ENCODE data around the gene TEX11. TPM values are rescaled to one million over a fixed set of nuclear protein-coding genes. Genes with fewer than 3 reads are reported as not detected.

The TEX11 gene
- total and polyA plus RNA-seq, 11 donors = not detected

DNA sequence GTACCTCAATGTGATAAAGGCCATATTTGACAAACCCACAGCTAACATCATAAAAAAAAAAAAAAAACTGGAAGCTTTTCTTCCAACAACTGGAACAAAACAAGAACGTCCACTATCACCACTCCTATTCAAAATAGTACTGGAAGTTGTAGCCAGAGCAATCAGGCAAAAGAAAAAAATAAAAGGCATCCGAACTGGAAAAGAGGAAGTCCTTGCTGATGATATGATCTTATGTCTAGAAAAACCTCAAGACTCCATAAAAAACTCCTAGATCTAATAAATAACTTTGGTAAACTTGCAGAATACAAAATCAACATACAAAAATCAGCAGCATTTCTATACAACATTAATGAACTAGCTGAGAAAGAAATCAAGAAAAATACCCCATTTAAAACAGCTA is 134.3 kb downstream of the TEX11 start:
- Histone ChIP-seq H3K27ac (no peak overlapping the region), H3K4me1 (no peaks in the 10 kb centered on the region), H3K36me3 (no peaks in the 10 kb centered on the region), H3K27me3 (peaks cover 0 to 30% (median 0%) of the 10 kb centered on the region in 9 donors), H3K9me3 (peaks cover 0 to 9% (median 0%) of the 10 kb centered on the region in 12 donors), H3K4me3 (no peak overlapping the region)
- TF ChIP-seq, protein P1, sequence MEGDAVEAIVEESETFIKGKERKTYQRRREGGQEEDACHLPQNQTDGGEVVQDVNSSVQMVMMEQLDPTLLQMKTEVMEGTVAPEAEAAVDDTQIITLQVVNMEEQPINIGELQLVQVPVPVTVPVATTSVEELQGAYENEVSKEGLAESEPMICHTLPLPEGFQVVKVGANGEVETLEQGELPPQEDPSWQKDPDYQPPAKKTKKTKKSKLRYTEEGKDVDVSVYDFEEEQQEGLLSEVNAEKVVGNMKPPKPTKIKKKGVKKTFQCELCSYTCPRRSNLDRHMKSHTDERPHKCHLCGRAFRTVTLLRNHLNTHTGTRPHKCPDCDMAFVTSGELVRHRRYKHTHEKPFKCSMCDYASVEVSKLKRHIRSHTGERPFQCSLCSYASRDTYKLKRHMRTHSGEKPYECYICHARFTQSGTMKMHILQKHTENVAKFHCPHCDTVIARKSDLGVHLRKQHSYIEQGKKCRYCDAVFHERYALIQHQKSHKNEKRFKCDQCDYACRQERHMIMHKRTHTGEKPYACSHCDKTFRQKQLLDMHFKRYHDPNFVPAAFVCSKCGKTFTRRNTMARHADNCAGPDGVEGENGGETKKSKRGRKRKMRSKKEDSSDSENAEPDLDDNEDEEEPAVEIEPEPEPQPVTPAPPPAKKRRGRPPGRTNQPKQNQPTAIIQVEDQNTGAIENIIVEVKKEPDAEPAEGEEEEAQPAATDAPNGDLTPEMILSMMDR (IDR thresholded peaks at IDR 0.05) = no peak
- TF ChIP-seq POLR2A (IDR thresholded peaks at IDR 0.05) = no peak
- no peak for ATAC-seq
- no peak for DNase-seq
- WGBS, 4 donors = 24 to 37% (median 34%) methylated on average over 2 of the region's 2 CpGs
- intact Hi-C loops (cut with DNase I) = loop anchor here in 4 of 10 donors (5.0 to 10.0 kb wide), 2 partner anchors 401 to 403 kb away; no protein-coding TSS in a partner anchor

DNA sequence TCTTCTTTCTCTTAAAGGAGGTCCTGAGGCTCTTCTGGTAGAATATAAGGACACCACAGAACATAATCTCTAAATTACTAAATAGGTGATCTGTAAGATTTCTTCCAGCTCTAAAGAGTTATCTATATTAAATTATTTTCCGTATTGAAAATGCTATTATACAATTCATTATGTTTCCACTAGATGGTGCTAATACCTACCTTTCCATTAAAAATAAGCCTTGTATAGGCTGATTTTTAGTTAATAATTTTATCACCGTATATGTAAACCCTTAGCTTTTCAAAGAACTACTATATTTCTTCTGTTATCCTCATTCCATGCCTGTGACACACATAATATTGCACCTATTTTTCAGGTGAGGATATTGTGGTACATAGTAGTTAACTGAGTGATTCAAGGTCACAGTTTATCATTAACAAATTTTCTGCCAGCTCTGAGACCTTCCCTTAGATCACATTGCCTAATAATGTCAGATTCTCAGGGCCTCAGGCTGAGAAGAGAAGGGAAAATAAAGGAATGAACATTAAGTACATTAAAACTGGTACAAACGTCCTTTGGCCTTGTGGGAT is 138.8 kb downstream of the TEX11 start:
- no peaks in the 10 kb centered on the region for H3K4me1 ChIP-seq
- no peak overlapping the region for H3K4me3 ChIP-seq
- peaks cover 0 to 19% (median 0%) of the 10 kb centered on the region in 9 donors for H3K27me3 ChIP-seq
- intact Hi-C loops (cut with DNase I) = loop anchor here in 8 of 10 donors (2.0 to 10.0 kb wide), 3 partner anchors 405 to 409 kb away; no protein-coding TSS in a partner anchor
- DNase-seq (no peak), ATAC-seq (no peak)
- 26 to 34% (median 29%) methylated on average over 3 of the region's 3 CpGs for WGBS, 4 donors
- H3K9me3 ChIP-seq = peaks cover 0 to 9% (median 0%) of the 10 kb centered on the region in 12 donors
- H3K27ac ChIP-seq = no peak overlapping the region
- no peak for TF ChIP-seq POLR2A (IDR thresholded peaks at IDR 0.05)
- TF ChIP-seq, protein P1 (IDR thresholded peaks at IDR 0.05) = peak; percentile 15 to 58 (median 40)
- H3K36me3 ChIP-seq = no peaks in the 10 kb centered on the region

DNA sequence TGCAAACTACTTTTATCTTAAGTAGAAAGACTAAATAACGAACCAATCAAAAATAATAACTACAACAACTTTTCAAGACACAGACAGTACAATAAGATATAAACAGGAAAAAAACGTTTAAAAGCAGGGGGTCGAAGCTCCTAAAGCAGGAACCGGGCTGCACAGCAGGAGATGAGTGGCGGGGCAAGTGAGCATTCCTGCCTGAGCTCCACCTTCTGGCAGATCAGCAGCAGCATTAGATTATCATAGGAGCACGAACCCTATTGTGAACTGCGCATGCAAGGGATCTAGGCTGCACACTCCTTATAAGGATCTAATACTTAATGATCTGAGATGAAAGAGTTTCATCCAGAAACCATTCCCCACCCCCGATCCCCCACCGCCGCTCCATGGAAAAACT is 146.2 kb downstream of the TEX11 start:
- Histone ChIP-seq H3K9me3 (no peaks in the 10 kb centered on the region), H3K27ac (no peak overlapping the region), H3K27me3 (peaks cover 0 to 15% (median 0%) of the 10 kb centered on the region in 9 donors), H3K4me1 (no peaks in the 10 kb centered on the region), H3K4me3 (no peak overlapping the region), H3K36me3 (no peaks in the 10 kb centered on the region)
- intact Hi-C loops (cut with DNase I) = loop anchor here in 2 of 10 donors (10.0 kb wide), 1 partner anchor 413 kb away; no protein-coding TSS in a partner anchor
- 34 to 51% (median 39%) methylated on average over 7 to 10 of the region's 10 CpGs for WGBS, 4 donors
- no peak for TF ChIP-seq POLR2A (IDR thresholded peaks at IDR 0.05)
- TF ChIP-seq, protein P1 (IDR thresholded peaks at IDR 0.05) = no peak
- no peak for DNase-seq
- ATAC-seq = no peak

DNA sequence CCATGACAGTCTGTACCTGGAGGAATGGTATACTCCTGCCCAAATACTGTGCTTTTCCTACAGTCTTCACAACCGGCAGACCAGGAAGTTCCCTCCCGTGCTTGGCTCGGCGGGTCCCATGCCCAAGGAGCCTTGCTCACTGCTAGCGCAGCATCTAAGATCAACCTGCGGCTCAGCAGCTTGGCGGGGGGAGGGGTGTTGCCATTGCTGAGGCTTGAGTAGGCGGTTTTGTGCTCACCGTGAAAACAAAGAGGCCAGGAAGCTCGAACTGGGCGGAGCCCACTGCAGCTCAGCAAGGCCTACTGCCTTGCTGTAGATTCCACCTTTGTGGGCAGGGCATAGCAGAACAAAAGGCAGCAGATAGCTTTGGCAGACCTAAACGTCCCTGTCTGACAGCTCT is 152.7 kb downstream of the TEX11 start:
- no peaks in the 10 kb centered on the region for H3K36me3 ChIP-seq
- H3K9me3 ChIP-seq = no peaks in the 10 kb centered on the region
- H3K27me3 ChIP-seq = peaks cover 0 to 18% (median 0%) of the 10 kb centered on the region in 9 donors
- ATAC-seq (no peak), DNase-seq (no peak)
- WGBS, 4 donors = 67 to 78% (median 73%) methylated on average over 12 of the region's 12 CpGs
- H3K27ac ChIP-seq = no peak overlapping the region
- H3K4me3 ChIP-seq = no peak overlapping the region
- no peaks in the 10 kb centered on the region for H3K4me1 ChIP-seq
- TF ChIP-seq, protein P1 (IDR thresholded peaks at IDR 0.05) = no peak
- no peak for TF ChIP-seq POLR2A (IDR thresholded peaks at IDR 0.05)
- intact Hi-C loops (cut with DNase I) = no loop called here

Data from heart left ventricle (tissue), 16 donors.